A673 (cell line): ENCODE results near the gene EEFSEC. TPM values are rescaled to one million over a fixed set of nuclear protein-coding genes. Genes with fewer than 3 reads are reported as not detected.

Source experiments
- BruUV-seq: library from RNA; stranded (reverse); fragments of 400-500 nt; replicated peaks from 2 replicates; lab custom pipeline; 2021; lab: Mats Ljungman, UMichigan
- CTCF ChIA-PET: fragments of 300-600 bp; sonication (Branson Sonifier 250); formaldehyde crosslinking; loops from one replicate; lab custom pipeline; 2022; ENCODE audit warnings: antibody characterized with exemption; lab: Charles Lee
- POLR2A ChIA-PET: fragments of 300-600 bp; sonication (Branson Sonifier 250); formaldehyde crosslinking; loops from one replicate; lab custom pipeline; 2022; ENCODE audit warnings: antibody characterized with exemption; ENCODE audit not compliant: low non-redundant PET; lab: Charles Lee
- DNase-seq: peaks from one replicate; pipeline ENCODE4 v3.0.0-alpha.2; 2015; ENCODE audit warnings: low spot score
- H3K27ac ChIP-seq: fragments of 200-600 bp; sonication (generic); 2 replicates; pipeline ENCODE4 v1.5.1; 2016; ENCODE audit warnings: mixed run types, low read depth, mild to moderate bottlenecking, mixed read lengths, antibody characterized with exemption, low read length; ENCODE audit not compliant: poor library complexity, severe bottlenecking
- H3K27me3 ChIP-seq: fragments of 200-600 bp; sonication (generic); replicated peaks from 2 replicates; pipeline ENCODE4 v1.6.1; 2017; ENCODE audit warnings: mixed run types, low read depth, mild to moderate bottlenecking, mixed read lengths, antibody characterized with exemption, low read length; ENCODE audit not compliant: insufficient read depth, poor library complexity
- H3K36me3 ChIP-seq: fragments of 200-600 bp; sonication (generic); 2 replicates; pipeline ENCODE4 v1.6.1; 2016; ENCODE audit warnings: mixed run types, mild to moderate bottlenecking, mixed read lengths, antibody characterized with exemption, low read length; ENCODE audit not compliant: insufficient read depth, poor library complexity, severe bottlenecking
- H3K4me1 ChIP-seq: fragments of 200-600 bp; sonication (generic); 2 replicates; pipeline ENCODE4 v1.6.1; 2017; ENCODE audit warnings: mixed run types, mild to moderate bottlenecking, mixed read lengths, antibody characterized with exemption, low read length; ENCODE audit not compliant: insufficient read depth, poor library complexity, severe bottlenecking
- H3K4me3 ChIP-seq: fragments of 200-600 bp; sonication (generic); 2 replicates; pipeline ENCODE4 v1.5.1; 2016; ENCODE audit warnings: low read depth, mixed run types, mild to moderate bottlenecking, mixed read lengths, low read length; ENCODE audit not compliant: poor library complexity, severe bottlenecking
- H3K9me3 ChIP-seq: fragments of 200-600 bp; sonication (generic); 2 replicates; pipeline ENCODE4 v1.6.1; 2016; ENCODE audit warnings: mixed run types, low read depth, mild to moderate bottlenecking, mixed read lengths, antibody characterized with exemption, low read length; ENCODE audit not compliant: poor library complexity, severe bottlenecking
- CTCF ChIP-seq: fragments of 300-800, 200-600 bp; sonication (generic); conservative IDR thresholded peaks from 2 replicates; pipeline ENCODE4 v1.5.1; 2017; ENCODE audit warnings: low read depth, mild to moderate bottlenecking, antibody characterized with exemption, low read length, moderate library complexity, mixed read lengths
- EZH2 ChIP-seq: fragments of 200-600 bp; sonication (generic); IDR thresholded peaks from 2 replicates; pipeline ENCODE4 v1.6.1; 2017; ENCODE audit warnings: borderline replicate concordance, low read depth, mild to moderate bottlenecking, mixed read lengths, antibody characterized with exemption, low read length; ENCODE audit not compliant: poor library complexity, severe bottlenecking
- intact Hi-C: fragments of 100-400 bp; cut with micrococcal nuclease; formaldehyde crosslinking; loops from one replicate; pipeline ENCODE4 v1.10.0; 2022; ENCODE audit not compliant: unreplicated experiment
- total RNA-seq: library from RNA; stranded (reverse); gene quantifications from 2 replicates; pipeline ENCODE4 v1.2.3, GENCODE V29; 2021

EEFSEC gene
- total RNA-seq, 1 experiment from 2014 or later = 19.7 TPM

DNA sequence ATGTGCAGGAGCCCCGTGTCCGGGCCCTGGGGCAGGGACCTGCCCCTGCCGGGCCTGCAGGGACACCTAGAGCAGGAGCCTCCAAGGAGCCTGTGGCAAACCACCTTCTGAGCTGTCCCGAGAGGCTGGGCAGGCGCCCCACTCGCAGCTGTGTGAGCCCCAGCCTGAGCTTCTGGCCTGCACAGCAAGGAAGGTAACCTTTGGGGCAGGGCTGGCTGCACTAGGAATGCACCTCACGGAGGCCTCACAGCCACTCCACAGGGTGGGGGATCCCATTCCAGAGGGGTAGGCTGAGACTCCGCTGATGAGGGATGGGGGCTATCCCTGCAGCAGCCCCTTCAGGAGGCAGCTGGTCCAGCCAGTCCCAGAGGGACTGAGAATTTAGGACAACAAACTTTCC, 245.3 kb downstream of the EEFSEC start:
- no peaks in the 10 kb centered on the region for H3K4me1 ChIP-seq
- no peaks in the 10 kb centered on the region for H3K27me3 ChIP-seq
- no peak for TF ChIP-seq CTCF
- TF ChIP-seq EZH2 = no peak
- intact Hi-C loops = no loop called here
- no TSS peak for BruUV-seq
- H3K9me3 ChIP-seq = no peaks in the 10 kb centered on the region
- no peaks in the 10 kb centered on the region for H3K36me3 ChIP-seq
- DNase-seq = no peak
- CTCF ChIA-PET = no interaction called here
- POLR2A ChIA-PET = no interaction called here
- no peak overlapping the region for H3K27ac ChIP-seq
- H3K4me3 ChIP-seq = no peak overlapping the region

GRCh38 chr3:128399221-128399915, 246.1 kb downstream of the EEFSEC start:
- H3K4me1 ChIP-seq = no peaks in the 10 kb centered on the region
- H3K36me3 ChIP-seq = no peaks in the 10 kb centered on the region
- no peaks in the 10 kb centered on the region for H3K9me3 ChIP-seq
- no peak overlapping the region for H3K4me3 ChIP-seq
- no peak for TF ChIP-seq EZH2
- no peak for TF ChIP-seq CTCF
- DNase-seq = no peak
- intact Hi-C loops = no loop called here
- ChIA-PET POLR2A (no interaction called here), CTCF (no interaction called here)
- no peaks in the 10 kb centered on the region for H3K27me3 ChIP-seq
- BruUV-seq = no TSS peak
- H3K27ac ChIP-seq = no peak overlapping the region

GRCh38 chr3:128400671-128401070, 247.4 kb downstream of the EEFSEC start:
- DNase-seq = no peak
- BruUV-seq = no TSS peak
- no peak overlapping the region for H3K27ac ChIP-seq
- H3K4me3 ChIP-seq = no peak overlapping the region
- CTCF ChIA-PET = no interaction called here
- intact Hi-C loops = no loop called here
- no peaks in the 10 kb centered on the region for H3K27me3 ChIP-seq
- POLR2A ChIA-PET = no interaction called here
- no peaks in the 10 kb centered on the region for H3K9me3 ChIP-seq
- no peaks in the 10 kb centered on the region for H3K4me1 ChIP-seq
- H3K36me3 ChIP-seq = no peaks in the 10 kb centered on the region
- TF ChIP-seq EZH2 = no peak
- no peak for TF ChIP-seq CTCF
